SK-N-SH (cell line): ENCODE measurements around the gene BRME1. TPM values are rescaled to one million over a fixed set of nuclear protein-coding genes. Genes with fewer than 3 reads are reported as not detected.

ENCODE experiments used
- CTCF ChIA-PET: fragments of 300-600, 350-600 bp; formaldehyde crosslinking; extraction: SDS; loops from one replicate; lab custom pipeline; 2021; lab: Yijun Ruan, JAX
- POLR2A ChIA-PET: fragments of 350-600 bp; sonication (Branson Sonifier 250); formaldehyde crosslinking; extraction: SDS; loops from one replicate; lab custom pipeline; 2020; ENCODE audit warnings: antibody characterized with exemption, inconsistent platforms; lab: Yijun Ruan, JAX
- DNase-seq: peaks from one replicate; pipeline ENCODE4 v3.0.0; 2012
- H2AFZ ChIP-seq: fragments of 200-600 bp; sonication (generic); 2 replicates; pipeline ENCODE4 v1.8.1; 2016; ENCODE audit warnings: antibody characterized with exemption, mild to moderate bottlenecking, low read depth
- H3F3A ChIP-seq: fragments of 200-600 bp; sonication (generic); replicated peaks from 2 replicates; pipeline ENCODE3; 2016; ENCODE audit warnings: antibody characterized with exemption, mild to moderate bottlenecking; ENCODE audit not compliant: insufficient read depth
- H3K27ac ChIP-seq, 2 experiments: fragments of 200-500 bp in 1 of 2; fragments of 200-600 bp in 1 of 2; sonication (Bioruptor generic) in 1 of 2; sonication (generic), shearing (Covaris generic) in 1 of 2; 2 replicates each; pipeline versions ENCODE4 v1.5.1 to v1.6.1; 2014 to 2016; ENCODE audit warnings: low read depth in 2 of 2, inconsistent platforms in 1 of 2, low read length in 1 of 2, mild to moderate bottlenecking in 1 of 2, mixed read lengths in 1 of 2
- H3K27me3 ChIP-seq: fragments of 200-600 bp; sonication (generic), shearing (Covaris generic); 2 replicates; pipeline ENCODE4 v1.6.1; 2016; ENCODE audit warnings: mixed run types; ENCODE audit not compliant: insufficient read depth
- H3K36me3 ChIP-seq, 2 experiments: fragments of 200-500 bp in 1 of 2; fragments of 200-600 bp in 1 of 2; sonication (Bioruptor generic) in 1 of 2; sonication (generic) in 1 of 2; replicated peaks in 1 of 2; 2 replicates each; pipeline versions ENCODE3 to v1.5.1; 2014 to 2016; ENCODE audit warnings: low read length in 1 of 2, mild to moderate bottlenecking in 1 of 2; ENCODE audit not compliant: insufficient read depth in 2 of 2, control insufficient read depth in 1 of 2
- H3K4me1 ChIP-seq, 2 experiments: fragments of 200-500 bp in 1 of 2; fragments of 200-600 bp in 1 of 2; sonication (Bioruptor generic) in 1 of 2; sonication (generic), shearing (Covaris generic) in 1 of 2; 2 replicates each; pipeline versions ENCODE4 v1.5.1 to v1.6.1; 2014 to 2016; ENCODE audit warnings: low read depth in 1 of 2, low read length in 1 of 2, mixed run types in 1 of 2; ENCODE audit not compliant: insufficient read depth in 2 of 2, control insufficient read depth in 1 of 2
- H3K4me2 ChIP-seq: fragments of 200-600 bp; sonication (generic), shearing (Covaris generic); 2 replicates; pipeline ENCODE4 v1.6.1; 2017; ENCODE audit warnings: mixed run types
- H3K4me3 ChIP-seq, 2 experiments: fragments of 200-500 bp in 1 of 2; fragments of 200-600 bp in 1 of 2; sonication (Bioruptor generic) in 1 of 2; sonication (generic), shearing (Covaris generic) in 1 of 2; 2 replicates each; pipeline versions ENCODE4 v1.5.1 to v1.8.1; 2014 to 2016; ENCODE audit warnings: low read depth in 2 of 2, inconsistent platforms in 1 of 2, low read length in 1 of 2, mild to moderate bottlenecking in 1 of 2, mixed read lengths in 1 of 2, moderate library complexity in 1 of 2
- H3K79me2 ChIP-seq: fragments of 200-600 bp; sonication (generic); 2 replicates; pipeline ENCODE4 v1.8.1; 2017; ENCODE audit warnings: mild to moderate bottlenecking; ENCODE audit not compliant: insufficient read depth
- H3K9ac ChIP-seq: fragments of 200-600 bp; sonication (generic); 2 replicates; pipeline ENCODE4 v1.6.1; 2017; ENCODE audit warnings: mixed run types
- H3K9me2 ChIP-seq: fragments of 200-600 bp; sonication (generic); 2 replicates; pipeline ENCODE4 v1.6.1; 2017; ENCODE audit warnings: mixed run types
- H3K9me3 ChIP-seq: fragments of 200-600 bp; sonication (generic); 2 replicates; pipeline ENCODE4 v1.6.1; 2017; ENCODE audit warnings: mixed run types, mild to moderate bottlenecking, moderate library complexity
- H4K20me1 ChIP-seq: fragments of 200-600 bp; sonication (generic); 2 replicates; pipeline ENCODE4 v1.6.1; 2017; ENCODE audit warnings: mild to moderate bottlenecking, mixed run types; ENCODE audit not compliant: insufficient read depth
- FOXJ3 ChIP-seq: sonication (generic); formaldehyde crosslinking; IDR thresholded peaks from 2 replicates; pipeline ENCODE4 v1.5.1; 2020; ENCODE audit warnings: mild to moderate bottlenecking, missing genetic modification reagents
- MAX ChIP-seq: IDR thresholded peaks from 2 replicates; pipeline ENCODE4 v1.4.0; 2012; ENCODE audit warnings: low read depth
- MXI1 ChIP-seq: IDR thresholded peaks from 2 replicates; pipeline ENCODE4 v1.6.1; 2012; ENCODE audit warnings: mild to moderate bottlenecking, low read depth, low read length, improper control_type of control experiment
- NRF1 ChIP-seq: IDR thresholded peaks from 2 replicates; pipeline ENCODE4 v1.6.1; 2012; ENCODE audit warnings: low read depth, mild to moderate bottlenecking, low read length
- PBX3 ChIP-seq: IDR thresholded peaks from 2 replicates; pipeline ENCODE4; 2012
- POLR2AphosphoS5 ChIP-seq: IDR thresholded peaks from 2 replicates; pipeline ENCODE4 v1.6.1; 2012; ENCODE audit warnings: low read depth, low read length
- RAD21 ChIP-seq: IDR thresholded peaks from 2 replicates; pipeline ENCODE4 v1.6.1; 2012; ENCODE audit warnings: mild to moderate bottlenecking, low read length
- TAF1 ChIP-seq: IDR thresholded peaks from 2 replicates; pipeline ENCODE4 v1.6.1; 2012; ENCODE audit warnings: low read depth, mild to moderate bottlenecking, low read length, moderate library complexity, borderline replicate concordance
- USF1 ChIP-seq: IDR thresholded peaks from 2 replicates; pipeline ENCODE4 v1.4.0; 2012; ENCODE audit warnings: low read depth, borderline replicate concordance
- YY1 ChIP-seq: IDR thresholded peaks from 2 replicates; pipeline ENCODE4 v1.4.0; 2012; ENCODE audit warnings: low read depth, mild to moderate bottlenecking
- ZBTB33 ChIP-seq: IDR thresholded peaks from 2 replicates; pipeline ENCODE4 v1.4.0; 2012; ENCODE audit warnings: low read depth, borderline replicate concordance
- WGBS: methylation state at CpG from one replicate; pipeline ENCODE4 v1.1.6; 2017; ENCODE audit warnings: low lambda C conversion rate; 5-methylcytosine and 5-hydroxymethylcytosine counted together
- polyA plus RNA-seq, 3 experiments: library from polyadenylated mRNA; depleted of rRNA; stranded (reverse); fragments of >200 nt; gene quantifications; 2 replicates each; pipeline ENCODE4 v1.2.3, GENCODE V29; 2012

The BRME1 gene
- polyA plus RNA-seq, 1 of the 3 experiments (the other 2 are of a cell fraction): 1.5 TPM

- Histone ChIP-seq H2AFZ (no peak overlapping the region), H3K4me3 (no peak overlapping the region), H3K9me2 (no peaks in the 10 kb centered on the region), H3K9me3 (no peaks in the 10 kb centered on the region), H3K4me1 (no peaks in the 10 kb centered on the region; a peak in 1 of 4 replicates), H3K79me2 (no peaks in the 10 kb centered on the region), H3F3A (no peaks in the 10 kb centered on the region), H3K9ac (no peak overlapping the region), H3K27me3 (no peaks in the 10 kb centered on the region), H3K27ac (no peak overlapping the region), H3K36me3 (no peaks in the 10 kb centered on the region), H3K4me2 (no peak overlapping the region), H4K20me1 (no peaks in the 10 kb centered on the region)
- POLR2A ChIA-PET: no interaction called here
- no peak for DNase-seq
- no peak for TF ChIP-seq ZBTB33
- no peak for TF ChIP-seq TAF1
- TF ChIP-seq MAX: no peak
- no peak for TF ChIP-seq FOXJ3 (CRISPR knock-in tag)
- no peak for TF ChIP-seq PBX3
- no peak for TF ChIP-seq MXI1
- no peak for TF ChIP-seq NRF1
- no peak for TF ChIP-seq RAD21
- no peak for TF ChIP-seq YY1
- CTCF ChIA-PET: no interaction called here
- WGBS: 82% methylated on average over 4 of the region's 4 CpGs
Observed at GRCh38 chr19:13946414-13946813, 40.5 kb upstream of the BRME1 start.

GRCh38 chr19:13942023-13942684, 36.2 kb upstream of the BRME1 start:
- Histone ChIP-seq H4K20me1 (no peaks in the 10 kb centered on the region), H3K9me2 (no peaks in the 10 kb centered on the region)
- peak; percentile 61; the same call in 1 of the 2 replicates for TF ChIP-seq USF1
- no peak for TF ChIP-seq POLR2AphosphoS5
- TF ChIP-seq, all 33 proteins: peak for 1
- Histone ChIP-seq H3K36me3 (no peaks in the 10 kb centered on the region), H3K27me3 (no peaks in the 10 kb centered on the region), H3K9me3 (no peaks in the 10 kb centered on the region), H3K27ac (no peak overlapping the region), H3K4me3 (no peak overlapping the region), H3F3A (no peaks in the 10 kb centered on the region), H3K79me2 (no peaks in the 10 kb centered on the region), H3K4me1 (peaks cover 0 to 15% of the 10 kb centered on the region in 2 experiments; a peak in 1 of 4 replicates), H3K4me2 (no peak overlapping the region), H2AFZ (no peak overlapping the region), H3K9ac (no peak overlapping the region)
- CTCF ChIA-PET: interaction anchor here (0.6 to 1.3 kb wide), 3 partner anchors 18 to 90 kb away, joined by 3 read pairs; partner anchors contain the start of gene IL27RA
- 100% methylated on average over 1 of the region's 1 CpG for WGBS
- no peak for DNase-seq
- POLR2A ChIA-PET: no interaction called here
